Peyer's patch (tissue), 4 donors: ENCODE data around the gene CCT6A. TPM values are rescaled to one million over a fixed set of nuclear protein-coding genes. Genes with fewer than 3 reads are reported as not detected.
"Not testable (repeated sequence)": the region's sequence is repeated elsewhere in the genome, so short reads cannot be mapped to it uniquely, and the experiment has no call there.

Source experiments
- DNase-seq, 3 donors: peaks; one replicate each; pipeline ENCODE4 v3.0.0-alpha.2; 2017 to 2019
- H3K27ac ChIP-seq, 4 donors: fragments of 200-600 bp; sonication (generic); one replicate each; pipeline ENCODE4 v1.5.1; 2016 to 2019
- H3K27me3 ChIP-seq, 2 donors: fragments of 200-600 bp; sonication (generic); one replicate each; pipeline ENCODE4 v1.5.1; 2019
- H3K36me3 ChIP-seq, 3 donors: fragments of 200-600 bp; sonication (generic); one replicate each; pipeline ENCODE4 v1.5.1; 2016 to 2019
- H3K4me1 ChIP-seq, 4 donors: fragments of 200-600 bp; sonication (generic); one replicate each; pipeline ENCODE4 v1.5.1; 2016 to 2019
- H3K4me3 ChIP-seq, 4 donors: fragments of 200-600 bp; sonication (generic); 1 replicate in 3 of 4; 2 replicates in 1 of 4; pipeline ENCODE4 v1.5.1; 2016 to 2019; ENCODE audit warnings: mild to moderate bottlenecking in 1 of 4
- H3K9me3 ChIP-seq, 4 donors: fragments of 200-600 bp; sonication (generic); one replicate each; pipeline ENCODE4 v1.5.1; 2016 to 2019; ENCODE audit warnings: mild to moderate bottlenecking in 1 of 4
- POLR2A ChIP-seq, 2 donors: fragments of 450-650 bp; IDR thresholded peaks; one replicate each; pipeline ENCODE4 v1.5.1; 2017; ENCODE audit warnings: antibody characterized with exemption in 2 of 2, mild to moderate bottlenecking in 2 of 2, moderate library complexity in 2 of 2
- total RNA-seq, 4 donors: library from RNA; depleted of rRNA; stranded (reverse); fragments of >200 nt; gene quantifications; one replicate each; pipeline ENCODE4 v1.1.0, GENCODE V29; 2016
- TF ChIP-seq, protein P1 (sequence below), 6 experiments: fragments of 450-650 bp in 4 of 6; fragments of 200-600 bp in 2 of 6; sonication (generic) in 1 of 6; IDR thresholded peaks; one replicate each; pipeline ENCODE4 v1.5.1; 2017 to 2019; ENCODE audit warnings: antibody characterized with exemption in 6 of 6, mild to moderate bottlenecking in 3 of 6, moderate library complexity in 1 of 6

The CCT6A gene
- total RNA-seq, 4 donors from 2014 or later = 61.3 to 150 (median 79.5) TPM

DNA sequence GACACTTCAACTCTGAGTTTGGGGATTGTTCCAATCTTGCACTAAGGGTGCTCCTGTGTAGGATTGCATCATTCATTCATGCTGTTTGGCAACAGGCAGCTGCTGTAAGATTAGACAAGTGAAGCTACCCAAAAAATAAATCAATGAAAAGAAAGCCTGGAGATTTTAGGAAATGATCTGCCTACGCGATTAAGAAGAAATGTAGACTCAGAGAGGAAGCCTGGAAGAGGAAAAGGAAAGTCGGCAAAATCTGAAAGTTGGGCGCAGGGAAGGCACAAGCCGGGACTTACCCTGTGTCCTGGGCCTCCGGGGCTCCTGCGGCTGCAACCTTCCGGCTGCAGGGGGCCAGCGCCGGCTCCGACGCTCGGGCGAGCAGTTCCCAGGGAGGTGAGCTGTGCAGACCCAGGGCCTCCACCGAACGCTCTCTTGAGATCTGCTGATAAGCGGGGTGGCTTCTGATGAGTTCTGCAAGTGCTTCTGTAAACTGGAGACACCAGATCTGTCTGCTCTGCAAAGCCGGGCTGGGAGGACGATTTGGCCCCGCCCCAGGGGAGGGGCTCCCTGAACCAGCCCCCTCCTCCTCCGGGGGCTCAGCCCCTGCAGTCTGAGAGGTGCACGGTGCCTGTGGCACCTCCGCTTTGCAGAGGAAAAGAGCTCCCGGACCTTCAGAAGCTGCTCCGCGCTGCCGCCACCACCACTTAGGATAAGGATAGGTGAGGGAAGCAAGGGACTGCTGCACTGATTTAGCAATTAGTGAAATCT lies 17.7 kb upstream of the CCT6A start:
- H3K36me3 ChIP-seq = no peaks in the 10 kb centered on the region
- no peaks in the 10 kb centered on the region for H3K27me3 ChIP-seq
- peak overlapping the region; percentile 27 to 71 (median 51) for H3K27ac ChIP-seq
- peak in 1 of 2 donors; percentile 11 for TF ChIP-seq POLR2A (IDR thresholded peaks at IDR 0.05)
- TF ChIP-seq, protein P1, sequence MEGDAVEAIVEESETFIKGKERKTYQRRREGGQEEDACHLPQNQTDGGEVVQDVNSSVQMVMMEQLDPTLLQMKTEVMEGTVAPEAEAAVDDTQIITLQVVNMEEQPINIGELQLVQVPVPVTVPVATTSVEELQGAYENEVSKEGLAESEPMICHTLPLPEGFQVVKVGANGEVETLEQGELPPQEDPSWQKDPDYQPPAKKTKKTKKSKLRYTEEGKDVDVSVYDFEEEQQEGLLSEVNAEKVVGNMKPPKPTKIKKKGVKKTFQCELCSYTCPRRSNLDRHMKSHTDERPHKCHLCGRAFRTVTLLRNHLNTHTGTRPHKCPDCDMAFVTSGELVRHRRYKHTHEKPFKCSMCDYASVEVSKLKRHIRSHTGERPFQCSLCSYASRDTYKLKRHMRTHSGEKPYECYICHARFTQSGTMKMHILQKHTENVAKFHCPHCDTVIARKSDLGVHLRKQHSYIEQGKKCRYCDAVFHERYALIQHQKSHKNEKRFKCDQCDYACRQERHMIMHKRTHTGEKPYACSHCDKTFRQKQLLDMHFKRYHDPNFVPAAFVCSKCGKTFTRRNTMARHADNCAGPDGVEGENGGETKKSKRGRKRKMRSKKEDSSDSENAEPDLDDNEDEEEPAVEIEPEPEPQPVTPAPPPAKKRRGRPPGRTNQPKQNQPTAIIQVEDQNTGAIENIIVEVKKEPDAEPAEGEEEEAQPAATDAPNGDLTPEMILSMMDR (IDR thresholded peaks at IDR 0.05) = peak in 4 of 6 experiments; percentile 20 to 44 (median 32)
- peak; percentile 67 to 83 (median 76) for DNase-seq
- peak overlapping the region; percentile 38 to 77 (median 59) for H3K4me3 ChIP-seq
- H3K4me1 ChIP-seq = peaks cover 0 to 11% (median 2%) of the 10 kb centered on the region in 4 donors
- no peaks in the 10 kb centered on the region for H3K9me3 ChIP-seq

DNA sequence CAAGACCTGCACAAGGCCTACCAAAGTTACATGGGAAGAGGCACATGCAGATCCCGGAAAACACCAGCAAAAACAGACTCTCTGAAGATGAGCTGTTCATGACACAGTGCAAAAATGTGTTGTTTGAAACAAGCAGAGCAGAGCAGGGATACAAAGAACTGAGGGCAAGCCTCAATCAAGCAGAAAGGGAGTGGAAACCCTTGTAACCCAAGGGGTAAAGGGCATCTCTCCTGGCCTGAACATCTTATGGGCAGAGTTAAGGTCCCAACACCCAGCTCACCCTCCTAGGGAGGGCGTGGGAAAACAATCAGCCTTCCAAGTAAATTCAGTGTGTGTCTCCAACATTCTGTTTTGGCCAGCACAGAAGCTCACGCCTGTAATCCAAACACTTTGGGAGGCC lies 10.8 kb upstream of the CCT6A start:
- no peak for DNase-seq
- TF ChIP-seq, protein P1 (IDR thresholded peaks at IDR 0.05) = no peak
- no peak for TF ChIP-seq POLR2A (IDR thresholded peaks at IDR 0.05)
- Histone ChIP-seq H3K9me3 (no peaks in the 10 kb centered on the region), H3K4me1 (no peaks in the 10 kb centered on the region), H3K27ac (no peak overlapping the region), H3K27me3 (no peaks in the 10 kb centered on the region), H3K4me3 (no peak overlapping the region), H3K36me3 (no peaks in the 10 kb centered on the region)

DNA sequence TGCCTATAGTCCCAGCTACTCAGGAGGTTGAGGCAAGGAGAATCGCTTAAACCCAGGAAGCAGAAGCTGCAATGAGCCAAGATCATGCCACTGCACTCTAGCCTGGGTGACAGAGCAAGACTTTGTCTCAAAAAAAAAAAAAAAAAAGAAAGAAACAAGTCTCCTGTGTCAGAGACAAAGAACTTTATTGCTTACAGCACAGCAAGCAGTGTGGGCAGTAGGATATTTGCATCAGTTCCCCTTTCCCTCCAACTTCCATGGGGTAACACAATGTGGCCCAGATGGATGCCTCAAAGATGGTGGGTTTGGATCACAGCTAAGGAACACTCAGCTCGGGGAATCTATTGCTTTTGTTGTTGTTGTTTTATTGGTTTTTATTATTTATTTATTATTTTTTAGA lies 5.8 kb upstream of the CCT6A start:
- DNase-seq, H3K9me3 ChIP-seq, H3K4me3 ChIP-seq, H3K27me3 ChIP-seq, H3K36me3 ChIP-seq, H3K27ac ChIP-seq: not testable (repeated sequence)
- H3K4me1 ChIP-seq = peaks cover 0 to 20% (median 0%) of the 10 kb centered on the region in 4 donors

DNA sequence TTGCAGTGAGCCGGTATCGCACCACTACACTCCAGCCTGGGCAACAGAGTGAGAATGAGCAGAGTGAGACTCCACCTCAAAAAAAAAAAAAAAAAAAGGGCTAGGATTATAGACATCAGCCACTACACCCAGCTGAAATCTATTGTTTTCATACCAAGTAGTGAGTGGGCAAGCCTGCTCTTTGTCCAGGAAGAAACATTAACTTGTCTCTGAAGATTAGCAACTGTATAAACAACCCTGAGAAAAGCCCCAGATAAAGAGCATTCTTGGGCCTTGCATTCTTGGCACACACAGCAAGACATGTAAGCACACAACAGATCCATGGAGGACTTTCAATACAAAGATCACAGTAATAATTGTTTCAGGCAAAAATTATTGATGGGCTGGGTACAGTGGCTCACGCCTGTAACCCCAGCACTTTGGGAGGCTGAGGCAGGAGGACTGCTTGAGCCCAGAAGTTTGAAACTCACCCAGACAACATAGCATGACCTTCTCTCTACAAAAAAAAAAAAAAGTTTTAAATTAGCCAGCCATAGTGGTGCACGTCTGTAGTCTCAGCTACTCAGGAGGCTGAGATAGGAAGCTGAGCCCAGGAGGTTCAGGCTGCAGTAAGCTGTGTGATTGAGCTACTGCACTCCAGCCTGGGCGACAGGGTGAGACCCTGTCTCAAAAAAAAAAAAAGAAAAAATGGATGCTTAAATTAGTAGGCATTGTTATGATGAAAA lies 4.7 kb upstream of the CCT6A start:
- no peak for DNase-seq
- Histone ChIP-seq H3K27ac (peak overlapping the region in 3 of 4 donors; percentile 19 to 57 (median 26)), H3K36me3 (no peaks in the 10 kb centered on the region), H3K9me3 (no peaks in the 10 kb centered on the region), H3K27me3 (no peaks in the 10 kb centered on the region), H3K4me3 (no peak overlapping the region), H3K4me1 (peaks cover 0 to 23% (median 0%) of the 10 kb centered on the region in 4 donors)
- TF ChIP-seq POLR2A (IDR thresholded peaks at IDR 0.05) = no peak
- TF ChIP-seq, protein P1 (IDR thresholded peaks at IDR 0.05) = no peak

DNA sequence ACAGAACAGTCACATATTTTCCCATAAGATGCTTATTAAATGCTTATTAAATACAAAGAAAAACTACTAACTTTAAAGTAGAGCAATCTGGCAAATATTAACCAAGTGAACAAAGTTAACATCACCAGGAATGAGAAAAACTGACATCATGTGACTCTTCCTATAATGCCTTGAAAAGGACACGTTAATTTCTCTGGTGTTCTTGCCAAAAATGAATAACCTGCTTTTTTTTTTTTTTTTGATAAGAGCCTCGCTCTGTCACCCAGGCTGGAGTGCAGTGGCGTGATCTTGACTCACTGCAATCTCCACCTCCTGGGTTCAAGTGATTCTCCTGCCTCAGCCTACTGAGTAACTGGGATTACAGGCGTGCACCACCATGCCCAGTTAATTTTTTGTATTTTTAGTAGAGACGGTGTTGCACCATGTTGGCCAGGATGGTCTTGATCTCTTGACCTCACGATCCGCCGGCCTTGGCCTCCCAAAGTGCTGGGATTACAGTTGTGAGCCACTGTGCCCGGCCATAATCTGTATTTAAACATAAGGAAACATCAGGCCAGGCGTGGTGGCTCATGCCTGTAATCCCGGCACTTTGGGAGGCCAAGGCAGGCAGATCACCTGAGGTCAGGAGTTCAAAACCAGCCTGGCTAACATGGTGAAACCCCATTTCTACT lies 4.0 kb upstream of the CCT6A start:
- not testable (repeated sequence) for H3K4me3 ChIP-seq, H3K9me3 ChIP-seq, DNase-seq, H3K27me3 ChIP-seq, H3K36me3 ChIP-seq
- Histone ChIP-seq H3K27ac (peak overlapping the region in 2 of 4 donors; percentile 26 to 57), H3K4me1 (peaks cover 0 to 27% (median 3%) of the 10 kb centered on the region in 4 donors)

DNA sequence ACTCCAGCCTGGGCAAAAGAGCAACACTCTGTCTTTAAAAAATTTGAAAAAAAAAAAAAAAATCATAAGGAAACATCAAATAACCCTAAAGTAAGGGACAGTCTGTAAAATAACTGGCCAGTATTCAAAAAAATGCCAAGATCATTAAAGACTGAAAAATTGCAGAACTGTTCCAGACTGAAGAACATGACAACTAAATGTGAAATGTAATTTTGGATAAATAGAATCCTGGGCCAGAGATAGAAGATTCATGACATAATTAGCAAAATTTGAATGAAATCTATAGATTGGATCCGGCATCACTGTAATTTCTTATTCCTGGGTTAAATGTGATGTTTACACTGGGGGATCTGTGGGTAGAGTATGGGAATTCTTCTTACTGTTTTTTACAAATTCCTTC lies 3.3 kb upstream of the CCT6A start:
- H3K27me3 ChIP-seq = no peaks in the 10 kb centered on the region
- DNase-seq = no peak
- TF ChIP-seq POLR2A (IDR thresholded peaks at IDR 0.05) = no peak
- TF ChIP-seq, protein P1 (IDR thresholded peaks at IDR 0.05) = no peak
- H3K4me1 ChIP-seq = peaks cover 0 to 34% (median 3%) of the 10 kb centered on the region in 4 donors
- H3K36me3 ChIP-seq = peaks cover 0 to 3% (median 0%) of the 10 kb centered on the region in 3 donors
- no peaks in the 10 kb centered on the region for H3K9me3 ChIP-seq
- H3K27ac ChIP-seq = peak overlapping the region in 1 of 4 donors; percentile 57
- H3K4me3 ChIP-seq = no peak overlapping the region

DNA sequence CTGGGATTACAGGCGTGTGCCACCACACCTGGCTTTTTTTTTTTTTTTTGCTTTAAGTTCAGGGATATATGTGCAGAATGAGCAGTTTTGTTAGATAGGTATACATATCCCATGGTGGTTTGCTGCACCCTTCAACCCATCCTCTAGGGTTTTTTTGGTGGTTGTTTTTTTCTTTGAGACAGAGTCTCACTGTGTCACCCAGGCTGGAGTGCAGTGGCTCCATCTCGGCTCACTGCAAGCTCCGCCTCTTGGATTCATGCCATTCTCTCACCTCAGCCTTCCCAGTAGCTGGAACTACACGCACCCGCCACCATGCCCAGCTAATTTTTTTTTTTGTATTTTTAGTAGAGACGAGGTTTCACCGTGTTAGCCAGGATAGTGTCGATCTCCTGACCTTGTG lies 2.8 kb upstream of the CCT6A start:
- not testable (repeated sequence) for H3K27ac ChIP-seq
- H3K4me1 ChIP-seq = peaks cover 0 to 39% (median 3%) of the 10 kb centered on the region in 4 donors

More for the DNA sequence above, 2.8 kb upstream of the CCT6A start:
- H3K9me3 ChIP-seq, H3K27me3 ChIP-seq, DNase-seq, H3K4me3 ChIP-seq, H3K36me3 ChIP-seq: not testable (repeated sequence)
